ENCODE measurements around the gene MBTPS2. TPM values are rescaled to one million over a fixed set of nuclear protein-coding genes. Genes with fewer than 3 reads are reported as not detected.

The MBTPS2 gene
- 6.4 and 7.6 TPM in 2 replicates for total RNA-seq

DNA sequence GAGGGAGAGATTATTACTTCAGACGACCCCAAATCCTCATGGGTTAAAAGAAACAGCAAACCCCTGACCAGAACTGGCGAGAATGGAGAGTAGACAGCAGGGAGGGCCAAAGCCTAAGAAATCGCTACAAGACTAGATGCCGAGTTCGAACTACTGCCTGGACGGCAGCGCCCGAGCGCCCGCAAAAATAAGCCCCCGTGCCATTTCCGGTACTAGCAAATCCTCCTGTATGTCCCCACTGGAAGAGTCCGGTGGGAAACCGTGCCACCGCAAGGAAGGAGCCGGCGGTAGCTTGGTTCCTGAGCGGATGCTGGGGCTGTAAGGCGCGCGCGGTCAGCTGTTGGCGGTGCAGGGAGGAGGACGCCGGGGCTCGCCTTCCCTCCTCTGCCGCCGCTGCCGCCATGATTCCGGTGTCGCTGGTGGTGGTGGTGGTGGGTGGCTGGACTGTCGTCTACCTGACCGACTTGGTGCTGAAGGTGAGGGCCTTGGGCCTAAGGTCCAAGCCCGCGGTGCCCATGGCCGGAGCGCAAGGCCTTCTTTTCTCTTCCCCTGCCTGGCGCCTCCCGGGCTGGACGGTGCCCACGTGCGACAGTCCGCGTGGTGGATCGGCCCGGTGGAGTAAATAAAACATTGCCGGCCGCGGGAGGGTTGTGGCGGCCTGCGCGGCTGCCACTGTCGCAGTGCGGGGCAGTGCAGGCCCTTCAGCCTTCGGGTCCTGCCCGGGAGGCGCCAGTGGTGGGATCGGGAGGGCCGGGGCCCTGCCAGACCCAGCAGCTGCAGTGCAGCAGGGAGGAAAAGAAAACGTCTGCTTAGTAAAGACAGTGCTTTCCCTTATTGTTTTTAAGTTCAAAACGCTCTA is at the start of gene MBTPS2:
Gene MBTPS2 (plus strand): TSS at position 284 of the 859 bp plus-strand sequence. CDS start 118 bp downstream, at position 402.

DNA sequence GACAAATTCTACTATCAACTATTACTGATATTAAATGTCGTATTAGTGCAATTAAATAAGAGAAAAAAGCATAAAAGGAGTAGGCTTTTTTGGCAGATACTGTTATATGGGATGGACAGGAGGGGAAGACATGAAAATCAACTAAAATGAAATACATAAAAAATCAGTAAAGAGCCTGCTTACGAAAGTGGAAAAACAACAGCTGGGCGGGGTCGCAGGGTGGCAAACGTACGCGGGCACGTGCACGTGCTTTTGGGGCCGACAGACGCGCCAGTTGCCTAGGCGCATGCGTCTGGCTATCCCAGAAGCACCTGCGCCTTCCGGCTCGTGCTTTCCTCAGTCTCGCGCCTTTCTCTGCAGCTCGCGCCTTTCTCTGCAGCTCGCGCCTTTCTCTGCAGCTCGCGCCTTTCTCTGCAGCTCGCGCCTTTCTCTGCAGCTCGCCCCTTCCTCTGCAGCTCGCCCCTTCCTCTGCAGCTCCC is 16.6 kb downstream of the MBTPS2 start, which contains the start of gene YY2:
Gene YY2 (plus strand): TSS at position 51 of the 479 bp plus-strand sequence. CDS start 498 bp downstream, outside the sequence.

Other genes with a start within 250 kb of the MBTPS2 start
- gene KLHL34, start 181.3 kb upstream of the MBTPS2 start, total RNA-seq, result under 0.01 TPM in 1 of 2 replicates, not detected in the other
- not detected in 2 replicates for gene SMPX, start 81.5 kb upstream of the MBTPS2 start, total RNA-seq
- gene YY2, start 16.4 kb downstream of the MBTPS2 start, total RNA-seq, result 0.59 and 1.0 TPM in 2 replicates
- gene SMS, start 101.1 kb downstream of the MBTPS2 start, total RNA-seq, result 183 and 220 TPM in 2 replicates
- gene PHEX, start 192.7 kb downstream of the MBTPS2 start, total RNA-seq, result 0.45 and 0.50 TPM in 2 replicates